Activated naive CD4-positive, alpha-beta T cell treated with anti-CD3 and anti-CD28 coated beads for 36 hours (primary cell): ENCODE results near the gene KCNJ6. TPM values are rescaled to one million over a fixed set of nuclear protein-coding genes. Genes with fewer than 3 reads are reported as not detected.

Source experiments
- CTCF ChIA-PET: fragments of 350-600 bp; sonication (Branson Sonifier 250); formaldehyde crosslinking; loops from one replicate; lab custom pipeline; 2021; ENCODE audit warnings: antibody characterized with exemption; lab: Charles Lee
- DNase-seq: peaks from one replicate; pipeline ENCODE4 v3.0.0-alpha.2; 2020
- H3K27ac Mint-ChIP-seq: one replicate; pipeline ENCODE4 v1.8.0; 2021; ENCODE audit warnings: mild to moderate bottlenecking, mixed read lengths
- H3K27me3 Mint-ChIP-seq: one replicate; pipeline ENCODE4 v1.8.0; 2021; ENCODE audit warnings: low read depth, mixed read lengths
- H3K36me3 Mint-ChIP-seq: one replicate; pipeline ENCODE4 v1.8.0; 2021; ENCODE audit warnings: low read depth, mixed read lengths
- H3K4me1 Mint-ChIP-seq: one replicate; pipeline ENCODE4 v1.8.0; 2021; ENCODE audit warnings: low read depth, mixed read lengths
- H3K4me3 Mint-ChIP-seq: one replicate; pipeline ENCODE4 v1.8.0; 2021; ENCODE audit warnings: mild to moderate bottlenecking, moderate library complexity, mixed read lengths
- H3K9me3 Mint-ChIP-seq: one replicate; pipeline ENCODE4 v1.8.0; 2021; ENCODE audit warnings: mixed read lengths
- intact Hi-C: fragments of 100-400 bp; cut with micrococcal nuclease; formaldehyde crosslinking; loops from one replicate; pipeline ENCODE4 v1.15.1; 2023
- total RNA-seq, 2 experiments: library from RNA; stranded (reverse); gene quantifications; one replicate each; pipeline ENCODE4 v1.2.3, GENCODE V29; 2021

The KCNJ6 gene
- total RNA-seq, 2 experiments from 2014 or later = not detected

- no peak overlapping the region for H3K27ac Mint-ChIP-seq
Measured at GRCh38 chr21:37855271-37855646, 61.0 kb downstream of the KCNJ6 start.

DNA sequence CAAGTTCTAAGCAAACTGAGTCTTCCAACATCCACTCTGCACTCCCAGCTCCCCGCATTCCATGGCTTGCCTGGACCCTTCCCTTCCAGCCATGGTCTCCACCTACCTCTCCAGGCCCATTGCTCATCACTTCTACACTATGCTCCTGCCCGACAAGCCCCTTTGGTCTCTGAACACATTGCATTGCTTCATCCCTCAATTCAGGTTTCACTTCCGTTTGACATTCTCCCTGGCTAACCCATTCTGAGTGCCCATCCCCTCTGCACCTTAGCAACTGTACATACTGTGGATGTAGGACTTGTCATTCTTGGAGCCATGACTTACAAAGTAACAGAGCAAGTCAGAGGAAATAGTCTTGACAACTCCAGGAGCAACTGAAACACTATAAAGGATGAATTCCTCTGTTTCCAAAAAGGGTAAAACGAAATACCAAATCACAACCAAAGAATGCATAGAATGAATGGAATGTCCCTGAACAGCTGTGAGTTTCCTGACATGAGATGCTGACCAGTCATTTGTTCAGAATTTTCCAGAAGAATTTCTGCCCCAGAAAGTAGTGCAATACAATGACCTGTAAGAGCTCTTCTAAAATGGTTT is 66.7 kb downstream of the KCNJ6 start:
- intact Hi-C loops = no loop called here
- Mint-ChIP-seq H3K36me3 (no peaks in the 10 kb centered on the region), H3K4me1 (no peaks in the 10 kb centered on the region), H3K27ac (no peak overlapping the region), H3K27me3 (peaks cover 18% of the 10 kb centered on the region), H3K4me3 (no peak overlapping the region), H3K9me3 (peaks cover 4% of the 10 kb centered on the region)
- CTCF ChIA-PET = no interaction called here
- DNase-seq = no peak

More at GRCh38 chr21:37855271-37855646, 61.0 kb downstream of the KCNJ6 start:
- CTCF ChIA-PET = no interaction called here
- Mint-ChIP-seq H3K4me1 (no peaks in the 10 kb centered on the region), H3K36me3 (no peaks in the 10 kb centered on the region), H3K4me3 (no peak overlapping the region), H3K9me3 (peaks cover 4% of the 10 kb centered on the region), H3K27me3 (peaks cover 8% of the 10 kb centered on the region)
- no peak for DNase-seq
- intact Hi-C loops = no loop called here

- no peaks in the 10 kb centered on the region for H3K36me3 Mint-ChIP-seq
- no peak overlapping the region for H3K27ac Mint-ChIP-seq
- intact Hi-C loops = no loop called here
- CTCF ChIA-PET = no interaction called here
- peaks cover 2% of the 10 kb centered on the region for H3K9me3 Mint-ChIP-seq
- H3K4me1 Mint-ChIP-seq = no peaks in the 10 kb centered on the region
- H3K4me3 Mint-ChIP-seq = no peak overlapping the region
- H3K27me3 Mint-ChIP-seq = peaks cover 18% of the 10 kb centered on the region
- no peak for DNase-seq
Measured at GRCh38 chr21:37848721-37849490, 67.4 kb downstream of the KCNJ6 start.

DNA sequence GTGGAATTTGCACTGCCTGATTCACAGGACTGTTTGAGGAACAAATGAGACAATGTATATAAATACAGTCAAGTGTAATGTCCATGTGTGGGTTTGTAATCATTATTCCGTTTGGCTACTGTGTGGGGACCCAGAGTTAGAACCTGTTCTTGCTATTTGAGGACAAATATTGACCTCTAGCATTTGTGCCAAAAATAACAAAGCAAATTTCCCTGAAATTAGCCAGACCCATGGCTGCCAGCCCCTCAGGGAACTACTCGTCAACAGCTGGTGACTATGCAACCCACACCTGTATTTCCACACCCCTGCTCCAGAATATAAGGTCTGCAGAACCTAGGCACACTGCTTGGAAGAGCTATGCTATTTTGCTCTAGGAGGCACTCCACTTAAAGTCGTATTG is 70.7 kb downstream of the KCNJ6 start:
- Mint-ChIP-seq H3K27ac (no peak overlapping the region), H3K27me3 (peaks cover 13% of the 10 kb centered on the region)

GRCh38 chr21:37843191-37843590 is 73.1 kb downstream of the KCNJ6 start:
- Mint-ChIP-seq H3K4me1 (no peaks in the 10 kb centered on the region), H3K9me3 (no peaks in the 10 kb centered on the region), H3K27me3 (peaks cover 5% of the 10 kb centered on the region), H3K36me3 (no peaks in the 10 kb centered on the region), H3K4me3 (no peak overlapping the region), H3K27ac (no peak overlapping the region)
- CTCF ChIA-PET = no interaction called here
- DNase-seq = no peak
- intact Hi-C loops = no loop called here

More for the DNA sequence above, 70.7 kb downstream of the KCNJ6 start:
- intact Hi-C loops = no loop called here
- H3K36me3 Mint-ChIP-seq = no peaks in the 10 kb centered on the region
- DNase-seq = no peak
- no peaks in the 10 kb centered on the region for H3K9me3 Mint-ChIP-seq
- CTCF ChIA-PET = no interaction called here
- H3K4me3 Mint-ChIP-seq = no peak overlapping the region
- no peaks in the 10 kb centered on the region for H3K4me1 Mint-ChIP-seq

- Mint-ChIP-seq H3K27me3 (peaks cover 2% of the 10 kb centered on the region), H3K9me3 (no peaks in the 10 kb centered on the region), H3K4me1 (no peaks in the 10 kb centered on the region), H3K27ac (no peak overlapping the region), H3K36me3 (no peaks in the 10 kb centered on the region), H3K4me3 (no peak overlapping the region)
- CTCF ChIA-PET = no interaction called here
- no peak for DNase-seq
- intact Hi-C loops = no loop called here
Measured at GRCh38 chr21:37842163-37842919, 73.9 kb downstream of the KCNJ6 start.

DNA sequence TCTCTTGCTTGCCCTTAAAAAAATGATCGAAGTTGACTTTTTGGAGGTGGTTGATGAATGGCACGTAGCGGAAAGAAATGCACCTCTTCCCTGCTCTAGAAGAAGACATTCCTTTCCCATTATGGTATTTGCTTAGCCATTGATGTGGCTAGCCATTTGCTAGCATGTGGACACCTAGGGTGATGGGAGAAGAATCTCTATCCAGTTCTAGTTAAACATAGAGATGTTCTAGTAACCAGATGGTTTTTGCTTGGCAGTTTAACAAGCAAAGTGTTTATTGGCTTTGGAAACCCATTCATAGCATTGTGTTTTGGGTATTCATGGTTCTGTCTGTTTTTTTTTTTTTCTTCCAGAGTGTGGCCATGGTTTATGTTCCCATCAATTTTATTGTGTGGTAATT is 78.9 kb downstream of the KCNJ6 start:
- no peaks in the 10 kb centered on the region for H3K36me3 Mint-ChIP-seq
- H3K4me1 Mint-ChIP-seq = no peaks in the 10 kb centered on the region
- intact Hi-C loops = no loop called here
- peaks cover 10% of the 10 kb centered on the region for H3K27me3 Mint-ChIP-seq
- CTCF ChIA-PET = no interaction called here
- H3K9me3 Mint-ChIP-seq = no peaks in the 10 kb centered on the region
- no peak overlapping the region for H3K4me3 Mint-ChIP-seq
- no peak for DNase-seq
- H3K27ac Mint-ChIP-seq = no peak overlapping the region

DNA sequence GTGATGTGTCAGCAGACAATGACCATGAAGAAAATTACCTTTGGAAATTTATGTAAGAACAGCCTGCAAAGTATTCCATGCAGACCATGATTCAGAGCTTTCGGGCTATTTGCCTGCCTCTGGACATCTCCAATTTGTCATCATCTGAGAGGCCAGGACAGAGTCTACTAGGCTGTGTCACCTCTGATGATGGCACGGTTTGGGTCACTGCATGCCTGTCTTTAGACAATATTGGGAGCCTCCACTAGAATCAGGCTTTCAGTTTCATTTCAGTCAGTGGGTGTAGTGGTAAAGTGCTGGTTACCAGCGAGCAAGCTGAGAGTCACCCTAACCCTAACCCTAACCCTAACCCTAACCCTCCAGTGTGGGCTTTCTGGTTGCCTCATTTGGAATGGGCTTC is 80.8 kb downstream of the KCNJ6 start:
- no peak for DNase-seq
- intact Hi-C loops = no loop called here
- CTCF ChIA-PET = no interaction called here
- Mint-ChIP-seq H3K27me3 (peaks cover 10% of the 10 kb centered on the region), H3K9me3 (no peaks in the 10 kb centered on the region), H3K36me3 (no peaks in the 10 kb centered on the region), H3K4me1 (no peaks in the 10 kb centered on the region), H3K27ac (no peak overlapping the region), H3K4me3 (no peak overlapping the region)

DNA sequence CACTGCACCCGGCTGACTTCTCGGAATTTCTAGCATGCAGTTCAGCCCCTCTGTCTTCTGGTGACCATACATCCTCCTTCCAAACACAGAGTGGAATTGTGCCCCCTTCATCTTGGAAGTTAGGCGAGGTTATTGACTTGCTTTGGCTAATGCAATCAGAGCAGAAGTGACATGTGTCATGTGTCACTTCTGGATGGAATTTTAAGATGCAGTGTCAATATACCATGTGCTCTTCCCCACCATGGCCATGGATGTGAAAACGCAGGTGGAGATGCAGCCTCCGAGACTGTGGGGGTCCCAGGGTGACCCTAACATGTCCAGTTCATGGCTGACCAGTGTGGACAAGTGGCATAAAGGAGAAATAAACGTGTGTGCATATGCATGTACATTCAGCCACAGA is 83.0 kb downstream of the KCNJ6 start:
- no peak for DNase-seq
- intact Hi-C loops = no loop called here
- Mint-ChIP-seq H3K27me3 (peaks cover 15% of the 10 kb centered on the region), H3K4me1 (no peaks in the 10 kb centered on the region), H3K27ac (no peak overlapping the region), H3K4me3 (no peak overlapping the region), H3K36me3 (no peaks in the 10 kb centered on the region), H3K9me3 (no peaks in the 10 kb centered on the region)
- CTCF ChIA-PET = no interaction called here

DNA sequence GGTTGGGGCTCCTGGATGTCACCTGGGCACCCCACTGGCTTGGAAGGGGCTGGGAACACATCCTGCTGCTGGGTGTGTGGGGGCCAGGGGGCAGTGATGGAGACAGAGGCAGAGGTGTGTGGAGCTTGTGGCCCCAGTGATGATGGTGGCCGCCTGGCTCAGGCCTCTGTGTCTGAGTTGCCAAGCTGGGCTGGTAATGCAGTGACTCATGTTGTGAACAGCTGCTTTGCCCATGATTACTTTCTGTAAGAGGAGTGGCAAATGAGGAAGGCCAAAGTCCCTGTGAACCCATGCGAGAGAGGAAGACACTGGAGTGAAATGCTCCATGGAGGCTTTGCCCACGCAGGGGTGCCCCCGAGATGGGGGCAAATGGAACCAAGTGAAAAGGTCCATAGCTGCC is 86.8 kb downstream of the KCNJ6 start:
- Mint-ChIP-seq H3K4me3 (no peak overlapping the region), H3K27ac (no peak overlapping the region), H3K27me3 (peaks cover 14% of the 10 kb centered on the region), H3K9me3 (no peaks in the 10 kb centered on the region), H3K4me1 (no peaks in the 10 kb centered on the region), H3K36me3 (no peaks in the 10 kb centered on the region)
- DNase-seq = no peak
- intact Hi-C loops = no loop called here
- CTCF ChIA-PET = no interaction called here

GRCh38 chr21:37828991-37829390 is 87.3 kb downstream of the KCNJ6 start:
- Mint-ChIP-seq H3K4me3 (no peak overlapping the region), H3K27ac (no peak overlapping the region), H3K4me1 (no peaks in the 10 kb centered on the region), H3K36me3 (no peaks in the 10 kb centered on the region), H3K27me3 (peaks cover 9% of the 10 kb centered on the region), H3K9me3 (no peaks in the 10 kb centered on the region)
- intact Hi-C loops = no loop called here
- no peak for DNase-seq
- CTCF ChIA-PET = no interaction called here

GRCh38 chr21:37828556-37828955 is 87.7 kb downstream of the KCNJ6 start:
- H3K36me3 Mint-ChIP-seq = no peaks in the 10 kb centered on the region
- H3K4me3 Mint-ChIP-seq = no peak overlapping the region
- CTCF ChIA-PET = no interaction called here
- no peaks in the 10 kb centered on the region for H3K4me1 Mint-ChIP-seq
- H3K27me3 Mint-ChIP-seq = peaks cover 9% of the 10 kb centered on the region
- no peaks in the 10 kb centered on the region for H3K9me3 Mint-ChIP-seq
- DNase-seq = no peak
- no peak overlapping the region for H3K27ac Mint-ChIP-seq
- intact Hi-C loops = no loop called here

DNA sequence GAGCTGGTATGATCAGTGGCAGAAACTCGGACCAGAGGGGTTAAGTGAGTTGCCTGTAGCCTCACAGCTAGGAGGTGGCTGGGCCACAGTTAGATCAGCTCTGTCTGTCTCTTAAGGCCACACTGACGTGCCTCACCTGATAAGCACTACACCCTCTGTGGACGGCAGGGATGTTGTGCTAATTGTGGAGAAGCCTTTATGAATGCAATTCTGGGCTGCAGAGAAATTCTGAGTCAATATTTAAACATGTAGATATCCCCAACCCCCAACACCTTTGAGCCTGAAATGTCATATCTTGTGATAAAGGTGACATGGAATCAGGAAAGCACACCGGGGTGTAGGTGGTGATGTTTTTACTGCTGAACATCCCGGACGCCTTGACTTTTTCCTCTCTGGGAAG is 88.3 kb downstream of the KCNJ6 start:
- no peak overlapping the region for H3K27ac Mint-ChIP-seq
- CTCF ChIA-PET = no interaction called here
- no peak for DNase-seq
- H3K27me3 Mint-ChIP-seq = peaks cover 8% of the 10 kb centered on the region
- no peaks in the 10 kb centered on the region for H3K4me1 Mint-ChIP-seq
- no peaks in the 10 kb centered on the region for H3K9me3 Mint-ChIP-seq
- intact Hi-C loops = no loop called here
- no peak overlapping the region for H3K4me3 Mint-ChIP-seq
- H3K36me3 Mint-ChIP-seq = no peaks in the 10 kb centered on the region
